Prostate gland (tissue), 2 donors: Measurements from ENCODE around the gene TRIM7. TPM values are rescaled to one million over a fixed set of nuclear protein-coding genes. Genes with fewer than 3 reads are reported as not detected.
"Not testable (repeated sequence)": the region's sequence is repeated elsewhere in the genome, so short reads cannot be mapped to it uniquely, and the experiment has no call there.

ENCODE experiments used
- DNase-seq: peaks from one replicate; pipeline ENCODE4 v3.0.0-alpha.2; 2019; ENCODE audit warnings: low spot score
- H3K27ac ChIP-seq, 2 donors: fragments of 200-600 bp; sonication (generic); 2 replicates each; pipeline ENCODE4 v1.5.1; 2017 to 2019
- H3K27me3 ChIP-seq: fragments of 200-600 bp; sonication (generic); replicated peaks from 2 replicates; pipeline ENCODE4 v1.5.1; 2019; ENCODE audit not compliant: insufficient read depth
- H3K36me3 ChIP-seq, 2 donors: fragments of 200-600 bp; sonication (generic); 1 replicate in 1 of 2; 2 replicates in 1 of 2; pipeline versions ENCODE4 v1.5.1 to v1.8.1; 2017 to 2019
- H3K4me1 ChIP-seq: fragments of 200-600 bp; sonication (generic); replicated peaks from 2 replicates; pipeline ENCODE4 v1.5.1; 2019
- H3K4me3 ChIP-seq, 2 donors: fragments of 200-600 bp; sonication (generic); 2 replicates each; pipeline ENCODE4 v1.5.1; 2017 to 2019
- H3K9me3 ChIP-seq: fragments of 200-600 bp; sonication (generic); 2 replicates; pipeline ENCODE4 v1.5.1; 2017
- POLR2A ChIP-seq: fragments of 450-650 bp; IDR thresholded peaks from one replicate; pipeline ENCODE4 v1.6.1; 2016; ENCODE audit warnings: antibody characterized with exemption, mild to moderate bottlenecking
- POLR2AphosphoS5 ChIP-seq: sonication (generic); formaldehyde crosslinking; IDR thresholded peaks from one replicate; pipeline ENCODE4 v1.6.1; 2017; ENCODE audit warnings: antibody characterized with exemption
- WGBS: methylation state at CpG from one replicate; pipeline ENCODE4 v1.1.5; 2018; 5-methylcytosine and 5-hydroxymethylcytosine counted together
- intact Hi-C: fragments of 100-400 bp; cut with DNase I; formaldehyde crosslinking; loops from one replicate; pipeline ENCODE4 v1.14.2; 2022
- total RNA-seq, 2 donors: library from RNA; depleted of rRNA; stranded (reverse); fragments of >200 nt; gene quantifications; one replicate each; pipeline ENCODE4 v1.1.0, GENCODE V29; 2016
- TF ChIP-seq, protein P1 (sequence below), 4 experiments: fragments of 200-600 bp in 2 of 4; fragments of 450-650 bp in 2 of 4; sonication (generic) in 2 of 4; IDR thresholded peaks; 1 replicate in 3 of 4; 2 replicates in 1 of 4; pipeline ENCODE4 v1.5.1; 2016 to 2019; ENCODE audit warnings: antibody characterized with exemption in 4 of 4, mild to moderate bottlenecking in 2 of 4, moderate library complexity in 2 of 4

Gene TRIM7
- total RNA-seq, 2 donors from 2014 or later: 4.5 to 6.4 TPM

DNA sequence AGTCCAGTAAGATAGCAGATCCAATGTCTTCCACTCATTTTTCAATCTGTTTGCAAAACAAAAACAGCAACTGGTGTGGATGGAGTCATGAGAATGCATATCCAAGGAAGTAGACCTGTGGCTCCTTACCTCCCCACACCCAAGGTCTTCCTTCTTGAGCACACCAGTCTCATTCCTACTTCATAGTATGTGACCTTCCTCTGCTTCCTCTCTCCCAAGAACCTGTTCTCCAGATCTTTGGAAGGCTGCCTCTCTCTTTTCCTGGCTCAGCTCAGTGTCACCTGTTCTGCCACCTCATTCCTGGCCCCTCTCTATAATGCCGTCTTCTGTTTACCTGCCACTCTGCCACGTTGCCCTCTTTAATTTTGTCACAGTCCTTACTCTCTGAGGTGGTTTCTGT is 7.9 kb upstream of the TRIM7 start:
- intact Hi-C loops: no loop called here
- WGBS: 38% methylated on average over 2 of the region's 2 CpGs
- H3K36me3 ChIP-seq: no peaks in the 10 kb centered on the region
- DNase-seq: no peak
- H3K9me3 ChIP-seq: no peaks in the 10 kb centered on the region
- H3K27me3 ChIP-seq: no peaks in the 10 kb centered on the region
- no peak overlapping the region for H3K4me3 ChIP-seq
- H3K27ac ChIP-seq: no peak overlapping the region
- TF ChIP-seq, protein P1, sequence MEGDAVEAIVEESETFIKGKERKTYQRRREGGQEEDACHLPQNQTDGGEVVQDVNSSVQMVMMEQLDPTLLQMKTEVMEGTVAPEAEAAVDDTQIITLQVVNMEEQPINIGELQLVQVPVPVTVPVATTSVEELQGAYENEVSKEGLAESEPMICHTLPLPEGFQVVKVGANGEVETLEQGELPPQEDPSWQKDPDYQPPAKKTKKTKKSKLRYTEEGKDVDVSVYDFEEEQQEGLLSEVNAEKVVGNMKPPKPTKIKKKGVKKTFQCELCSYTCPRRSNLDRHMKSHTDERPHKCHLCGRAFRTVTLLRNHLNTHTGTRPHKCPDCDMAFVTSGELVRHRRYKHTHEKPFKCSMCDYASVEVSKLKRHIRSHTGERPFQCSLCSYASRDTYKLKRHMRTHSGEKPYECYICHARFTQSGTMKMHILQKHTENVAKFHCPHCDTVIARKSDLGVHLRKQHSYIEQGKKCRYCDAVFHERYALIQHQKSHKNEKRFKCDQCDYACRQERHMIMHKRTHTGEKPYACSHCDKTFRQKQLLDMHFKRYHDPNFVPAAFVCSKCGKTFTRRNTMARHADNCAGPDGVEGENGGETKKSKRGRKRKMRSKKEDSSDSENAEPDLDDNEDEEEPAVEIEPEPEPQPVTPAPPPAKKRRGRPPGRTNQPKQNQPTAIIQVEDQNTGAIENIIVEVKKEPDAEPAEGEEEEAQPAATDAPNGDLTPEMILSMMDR (IDR thresholded peaks at IDR 0.05): no peak
- TF ChIP-seq POLR2AphosphoS5 (no peak), POLR2A (no peak)
- H3K4me1 ChIP-seq: no peaks in the 10 kb centered on the region

DNA sequence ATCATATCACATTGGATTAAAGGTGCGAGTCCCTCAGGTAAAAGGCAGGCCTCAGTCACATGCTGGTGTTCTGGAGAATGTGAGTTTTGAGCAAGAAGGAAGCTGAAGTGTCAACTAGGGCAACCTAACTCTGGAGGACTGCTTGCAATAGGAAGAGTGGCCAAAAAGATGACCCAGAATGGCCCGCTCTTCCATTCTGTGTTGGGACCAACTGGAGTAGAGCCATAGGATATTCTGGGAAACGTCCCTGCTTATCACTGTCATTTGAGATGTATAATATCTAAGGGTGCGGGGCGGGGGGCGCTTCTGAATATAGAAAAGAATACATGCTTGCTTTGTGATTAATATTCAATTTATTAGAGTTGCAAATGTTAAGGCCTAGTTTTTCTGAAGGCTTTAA is 7.1 kb upstream of the TRIM7 start:
- Histone ChIP-seq H3K27ac (no peak overlapping the region), H3K27me3 (no peaks in the 10 kb centered on the region), H3K36me3 (no peaks in the 10 kb centered on the region), H3K9me3 (no peaks in the 10 kb centered on the region), H3K4me1 (no peaks in the 10 kb centered on the region), H3K4me3 (no peak overlapping the region)
- WGBS: 95% methylated on average over 6 of the region's 6 CpGs
- intact Hi-C loops: no loop called here
- no peak for TF ChIP-seq POLR2A
- TF ChIP-seq POLR2AphosphoS5: no peak
- TF ChIP-seq, protein P1 (IDR thresholded peaks at IDR 0.05): no peak
- DNase-seq: no peak

DNA sequence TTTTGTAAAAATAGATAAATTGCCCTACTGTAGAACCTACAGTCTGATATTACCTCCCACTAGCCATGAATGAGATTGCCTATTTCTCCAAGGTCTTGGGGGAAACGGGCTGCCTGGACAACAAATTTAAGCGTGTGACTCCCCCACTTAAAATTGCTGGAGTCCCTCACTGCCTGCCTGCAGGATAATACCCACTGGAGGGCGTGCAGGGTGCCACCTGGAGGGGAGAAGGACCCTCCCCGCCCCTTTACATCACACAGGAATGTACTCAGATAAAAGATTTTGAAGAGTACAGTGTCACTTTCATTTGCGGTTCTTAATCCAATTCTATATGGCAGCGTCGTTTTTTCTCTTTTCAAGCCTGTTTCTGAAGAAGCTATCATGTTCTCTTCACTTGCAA is 6.2 kb upstream of the TRIM7 start:
- H3K27me3 ChIP-seq: no peaks in the 10 kb centered on the region
- intact Hi-C loops: no loop called here
- H3K27ac ChIP-seq: no peak overlapping the region
- H3K36me3 ChIP-seq: no peaks in the 10 kb centered on the region
- no peak for DNase-seq
- H3K4me1 ChIP-seq: peaks cover 1% of the 10 kb centered on the region
- no peaks in the 10 kb centered on the region for H3K9me3 ChIP-seq
- no peak for TF ChIP-seq POLR2AphosphoS5
- TF ChIP-seq, protein P1 (IDR thresholded peaks at IDR 0.05): no peak
- WGBS: 47% methylated on average over 7 of the region's 7 CpGs
- H3K4me3 ChIP-seq: no peak overlapping the region

DNA sequence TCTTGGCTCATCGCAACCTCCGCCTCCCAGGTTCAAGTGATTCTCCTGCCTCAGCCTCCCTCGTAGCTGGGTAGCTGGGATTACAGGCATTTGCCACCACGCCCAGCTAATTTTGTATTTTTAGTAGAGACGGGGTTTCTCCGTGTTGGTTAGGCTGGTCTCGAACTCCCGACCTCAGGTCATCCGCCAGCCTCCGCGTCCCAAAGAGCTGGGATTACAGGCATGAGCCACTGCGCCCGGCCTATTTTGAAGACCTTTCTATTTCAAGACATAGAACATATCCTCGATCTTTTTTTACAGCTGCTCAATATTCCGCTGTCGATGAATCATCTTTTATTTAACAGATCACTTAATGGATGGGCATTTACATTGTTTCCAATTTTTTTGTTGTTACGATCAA is 5.7 kb upstream of the TRIM7 start:
- H3K27me3 ChIP-seq, intact Hi-C loops, H3K4me3 ChIP-seq, H3K4me1 ChIP-seq, H3K36me3 ChIP-seq, H3K9me3 ChIP-seq, H3K27ac ChIP-seq, DNase-seq: not testable (repeated sequence)
- WGBS: 80% methylated on average over 17 of the region's 17 CpGs

DNA sequence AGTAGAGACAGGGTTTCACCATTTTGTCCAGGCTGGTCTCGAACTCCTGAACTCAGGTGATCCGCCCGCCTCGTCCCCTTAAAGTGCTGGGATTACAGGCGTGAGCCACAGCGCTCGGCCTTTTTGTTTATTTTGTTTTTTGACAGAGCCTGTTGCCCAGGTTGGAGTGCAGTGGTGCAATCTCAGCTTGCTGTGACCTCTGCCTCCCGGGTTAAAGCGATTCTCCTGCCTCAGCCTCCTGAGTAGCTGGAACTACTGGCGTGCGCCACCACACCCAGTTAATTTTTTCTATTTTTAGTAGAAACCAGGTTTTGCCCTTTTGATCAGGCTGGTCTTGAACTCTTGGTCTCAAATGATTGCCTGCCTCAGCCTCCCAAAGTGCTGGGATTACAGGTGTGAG is 5.2 kb upstream of the TRIM7 start:
- H3K27me3 ChIP-seq, H3K27ac ChIP-seq, H3K36me3 ChIP-seq, H3K9me3 ChIP-seq, intact Hi-C loops, DNase-seq, H3K4me3 ChIP-seq: not testable (repeated sequence)
- 82% methylated on average over 11 of the region's 11 CpGs for WGBS
- H3K4me1 ChIP-seq: peaks cover 12% of the 10 kb centered on the region

DNA sequence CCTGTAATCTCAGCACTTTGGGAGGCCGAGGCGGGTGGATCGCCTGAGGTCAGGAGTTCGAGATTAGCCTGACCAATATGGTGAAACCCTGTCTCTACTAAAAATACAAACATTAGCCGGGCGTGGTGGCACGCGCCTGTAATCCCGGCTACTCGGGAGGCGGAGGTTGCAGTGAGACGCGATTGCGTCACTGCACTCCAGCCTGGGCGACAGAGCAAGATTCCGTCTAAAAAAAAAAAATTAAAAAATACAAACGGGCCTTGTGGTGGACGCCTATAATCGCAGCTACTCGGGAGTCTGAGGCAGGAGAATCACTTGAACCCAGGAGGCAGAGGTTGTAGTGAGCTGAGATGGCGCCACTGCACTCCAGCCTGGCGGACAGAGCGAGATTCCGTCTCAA is 4.0 kb upstream of the TRIM7 start:
- H3K36me3 ChIP-seq, intact Hi-C loops, H3K27ac ChIP-seq, H3K9me3 ChIP-seq, H3K4me3 ChIP-seq, DNase-seq, H3K27me3 ChIP-seq: not testable (repeated sequence)
- peaks cover 14% of the 10 kb centered on the region for H3K4me1 ChIP-seq
- WGBS: 82% methylated on average over 24 of the region's 24 CpGs

DNA sequence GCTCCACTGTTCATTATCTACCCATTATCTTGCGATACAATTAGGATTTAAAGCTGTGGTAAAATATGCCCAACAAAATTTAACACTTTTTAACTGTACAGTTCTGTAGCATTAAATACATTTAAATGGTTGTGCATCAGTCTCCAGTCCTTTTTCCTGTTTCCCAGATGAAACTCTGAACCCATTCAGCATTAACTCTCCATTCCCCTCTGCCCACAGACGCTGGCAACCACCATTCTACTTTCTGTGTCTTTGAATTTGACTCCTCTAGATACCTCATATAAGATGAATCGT is 2.9 kb upstream of the TRIM7 start:
- H3K36me3 ChIP-seq: no peaks in the 10 kb centered on the region
- H3K27me3 ChIP-seq: no peaks in the 10 kb centered on the region
- WGBS: 40% methylated on average over 3 of the region's 3 CpGs
- peaks cover 14% of the 10 kb centered on the region for H3K4me1 ChIP-seq
- no peak for TF ChIP-seq POLR2AphosphoS5
- TF ChIP-seq POLR2A: no peak
- TF ChIP-seq, protein P1 (IDR thresholded peaks at IDR 0.05): no peak
- no peak for DNase-seq
- H3K27ac ChIP-seq: no peak overlapping the region
- intact Hi-C loops: loop anchor here (1.0 kb wide), 1 partner anchor 18 kb away; no protein-coding TSS in a partner anchor
- no peaks in the 10 kb centered on the region for H3K9me3 ChIP-seq
- no peak overlapping the region for H3K4me3 ChIP-seq
